Body of pancreas (tissue), 4 donors: ENCODE results near the gene FBXL15.

ENCODE experiments used
- POLR2A ChIP-seq, 3 donors: fragments of 450-650 bp; IDR thresholded peaks; one replicate each; pipeline ENCODE4 v1.6.1; 2016; ENCODE audit warnings: antibody characterized with exemption in 3 of 3, mild to moderate bottlenecking in 2 of 3
- TF ChIP-seq, protein P1 (sequence below), 7 experiments: fragments of 450-650 bp in 4 of 7; fragments of 200-600 bp in 3 of 7; sonication (generic) in 3 of 7; IDR thresholded peaks; one replicate each; pipeline ENCODE4 v1.5.1; 2016 to 2019; ENCODE audit warnings: antibody characterized with exemption in 7 of 7

DNA sequence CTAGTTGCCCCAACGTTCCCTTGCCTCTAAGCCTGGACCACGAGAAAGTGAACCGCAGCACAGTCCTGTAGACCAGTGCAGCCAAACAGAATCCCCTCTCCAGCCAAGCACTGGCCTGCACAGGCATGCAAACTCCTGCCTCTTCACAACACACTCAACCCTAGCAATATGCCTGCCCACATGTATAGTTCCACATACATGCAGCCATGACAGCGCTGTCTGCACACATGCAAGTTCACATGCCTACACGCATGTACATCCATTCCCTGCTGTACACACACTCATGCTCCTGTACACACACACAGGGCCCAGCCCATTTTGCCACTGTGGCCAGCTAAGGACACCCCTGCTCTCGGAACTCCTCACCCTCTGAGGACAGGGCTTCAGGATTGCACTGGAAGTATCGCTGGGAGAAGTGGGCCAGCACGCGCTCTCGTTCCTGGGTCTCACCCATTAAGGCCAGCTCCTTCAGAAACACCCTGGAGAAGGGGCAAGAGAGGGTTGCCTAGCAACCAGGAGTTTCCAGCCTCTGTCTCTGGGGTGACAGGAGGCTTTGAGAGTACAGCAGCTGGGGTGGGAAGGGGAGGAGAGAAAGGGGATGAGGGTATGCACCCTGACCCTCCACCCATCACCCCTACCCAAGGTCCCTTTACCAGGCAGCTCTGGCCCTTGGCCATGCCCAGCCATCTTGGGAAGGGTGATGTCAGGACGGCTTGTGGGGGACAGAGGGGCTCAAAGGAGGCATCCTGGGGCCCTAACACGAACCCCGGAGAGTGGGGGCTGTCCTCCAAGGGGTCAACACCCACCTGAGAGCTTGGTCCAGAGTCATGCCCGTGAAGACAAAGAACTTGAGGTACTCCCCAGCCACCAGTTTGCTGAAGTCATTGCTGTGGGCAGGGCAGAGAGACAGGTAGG lies 9.0 kb upstream of the FBXL15 start:
- TF ChIP-seq, protein P1, sequence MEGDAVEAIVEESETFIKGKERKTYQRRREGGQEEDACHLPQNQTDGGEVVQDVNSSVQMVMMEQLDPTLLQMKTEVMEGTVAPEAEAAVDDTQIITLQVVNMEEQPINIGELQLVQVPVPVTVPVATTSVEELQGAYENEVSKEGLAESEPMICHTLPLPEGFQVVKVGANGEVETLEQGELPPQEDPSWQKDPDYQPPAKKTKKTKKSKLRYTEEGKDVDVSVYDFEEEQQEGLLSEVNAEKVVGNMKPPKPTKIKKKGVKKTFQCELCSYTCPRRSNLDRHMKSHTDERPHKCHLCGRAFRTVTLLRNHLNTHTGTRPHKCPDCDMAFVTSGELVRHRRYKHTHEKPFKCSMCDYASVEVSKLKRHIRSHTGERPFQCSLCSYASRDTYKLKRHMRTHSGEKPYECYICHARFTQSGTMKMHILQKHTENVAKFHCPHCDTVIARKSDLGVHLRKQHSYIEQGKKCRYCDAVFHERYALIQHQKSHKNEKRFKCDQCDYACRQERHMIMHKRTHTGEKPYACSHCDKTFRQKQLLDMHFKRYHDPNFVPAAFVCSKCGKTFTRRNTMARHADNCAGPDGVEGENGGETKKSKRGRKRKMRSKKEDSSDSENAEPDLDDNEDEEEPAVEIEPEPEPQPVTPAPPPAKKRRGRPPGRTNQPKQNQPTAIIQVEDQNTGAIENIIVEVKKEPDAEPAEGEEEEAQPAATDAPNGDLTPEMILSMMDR (IDR thresholded peaks at IDR 0.05): no peak
- no peak for TF ChIP-seq POLR2A (IDR thresholded peaks at IDR 0.05)
